Sigmoid colon (tissue), 4 donors: Measurements from ENCODE around the gene ACTR3C.

Experiments
- POLR2A ChIP-seq, 2 donors: fragments of 450-650 bp; IDR thresholded peaks; one replicate each; pipeline ENCODE4 v1.6.1; 2016; ENCODE audit warnings: antibody characterized with exemption in 2 of 2, mild to moderate bottlenecking in 2 of 2, moderate library complexity in 2 of 2
- POLR2AphosphoS5 ChIP-seq, 4 donors: sonication (generic); formaldehyde crosslinking; IDR thresholded peaks; one replicate each; pipeline ENCODE4 v1.6.1; 2017; ENCODE audit warnings: antibody characterized with exemption in 4 of 4
- TF ChIP-seq, protein P1 (sequence below), 4 experiments: fragments of 450-650 bp in 3 of 4; fragments of 200-600 bp in 1 of 4; IDR thresholded peaks; one replicate each; pipeline ENCODE4 v1.5.1; 2016 to 2019; ENCODE audit warnings: antibody characterized with exemption in 4 of 4, mild to moderate bottlenecking in 3 of 4, moderate library complexity in 2 of 4

DNA sequence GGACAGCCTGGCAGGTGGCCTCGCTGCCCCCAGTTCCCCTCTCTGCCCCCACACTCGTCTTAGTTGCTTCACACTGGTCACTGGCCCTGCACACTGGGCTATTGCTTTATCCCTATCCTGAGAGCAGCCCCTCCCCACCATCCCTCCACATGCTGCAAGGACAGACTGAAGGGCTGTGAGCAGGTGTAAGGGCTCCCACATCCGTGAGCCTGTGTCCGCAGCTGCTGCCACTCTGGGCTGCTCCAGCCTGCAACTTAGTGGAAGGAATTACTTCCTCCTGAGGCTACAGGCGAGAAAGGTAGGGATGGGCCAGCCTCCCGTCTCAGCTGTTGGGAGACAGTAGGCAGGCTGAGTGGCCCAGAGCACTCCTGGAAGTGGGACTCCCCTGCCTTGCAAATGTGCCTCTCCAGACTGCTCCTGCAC, 14.3 kb upstream of the ACTR3C start:
- TF ChIP-seq, protein P1, sequence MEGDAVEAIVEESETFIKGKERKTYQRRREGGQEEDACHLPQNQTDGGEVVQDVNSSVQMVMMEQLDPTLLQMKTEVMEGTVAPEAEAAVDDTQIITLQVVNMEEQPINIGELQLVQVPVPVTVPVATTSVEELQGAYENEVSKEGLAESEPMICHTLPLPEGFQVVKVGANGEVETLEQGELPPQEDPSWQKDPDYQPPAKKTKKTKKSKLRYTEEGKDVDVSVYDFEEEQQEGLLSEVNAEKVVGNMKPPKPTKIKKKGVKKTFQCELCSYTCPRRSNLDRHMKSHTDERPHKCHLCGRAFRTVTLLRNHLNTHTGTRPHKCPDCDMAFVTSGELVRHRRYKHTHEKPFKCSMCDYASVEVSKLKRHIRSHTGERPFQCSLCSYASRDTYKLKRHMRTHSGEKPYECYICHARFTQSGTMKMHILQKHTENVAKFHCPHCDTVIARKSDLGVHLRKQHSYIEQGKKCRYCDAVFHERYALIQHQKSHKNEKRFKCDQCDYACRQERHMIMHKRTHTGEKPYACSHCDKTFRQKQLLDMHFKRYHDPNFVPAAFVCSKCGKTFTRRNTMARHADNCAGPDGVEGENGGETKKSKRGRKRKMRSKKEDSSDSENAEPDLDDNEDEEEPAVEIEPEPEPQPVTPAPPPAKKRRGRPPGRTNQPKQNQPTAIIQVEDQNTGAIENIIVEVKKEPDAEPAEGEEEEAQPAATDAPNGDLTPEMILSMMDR (IDR thresholded peaks at IDR 0.05): no peak
- TF ChIP-seq POLR2AphosphoS5 (IDR thresholded peaks at IDR 0.05) (no peak), POLR2A (IDR thresholded peaks at IDR 0.05) (no peak)
